T47D (cell line): ENCODE measurements around the gene MED13.
"Not testable (repeated sequence)": the region's sequence is repeated elsewhere in the genome, so short reads cannot be mapped to it uniquely, and the experiment has no call there.

Source experiments
- DNase-seq, 2 experiments: peaks; one replicate each; pipeline versions ENCODE4 v3.0.0 to v3.0.0-alpha.2; 2011 to 2012; ENCODE audit warnings: low read depth in 1 of 2, low spot score in 1 of 2
- JUND ChIP-seq: IDR thresholded peaks from 2 replicates; pipeline ENCODE4 v1.6.1; 2012; ENCODE audit warnings: low read depth
- in situ Hi-C: cut with HindIII; loops from 2 replicates; pipeline ENCODE4 v1.10.0; 2016; ENCODE audit warnings: low sequenced_read_pairs, low pct_unique_long_range_greater_than_20kb

Gene MED13

GRCh38 chr17:62084585-62084984 lies 19.5 kb upstream of the MED13 start:
- in situ Hi-C loops = no loop called here
- TF ChIP-seq JUND = no peak
- no peak for DNase-seq

- in situ Hi-C loops = no loop called here
- DNase-seq = no peak
- no peak for TF ChIP-seq JUND
Measured at GRCh38 chr17:62083651-62084050, 18.6 kb upstream of the MED13 start.

GRCh38 chr17:62080647-62081046 lies 15.6 kb upstream of the MED13 start:
- in situ Hi-C loops = no loop called here
- no peak for DNase-seq
- TF ChIP-seq JUND = no peak

GRCh38 chr17:62078009-62078408 lies 12.9 kb upstream of the MED13 start:
- DNase-seq = no peak
- in situ Hi-C loops = no loop called here
- no peak for TF ChIP-seq JUND

GRCh38 chr17:62076864-62077788 lies 12.0 kb upstream of the MED13 start:
- TF ChIP-seq JUND = no peak
- no peak for DNase-seq
- in situ Hi-C loops = no loop called here

GRCh38 chr17:62075308-62075815 lies 10.3 kb upstream of the MED13 start:
- no peak for DNase-seq
- no peak for TF ChIP-seq JUND
- in situ Hi-C loops = no loop called here

- in situ Hi-C loops = no loop called here
- no peak for TF ChIP-seq JUND
- DNase-seq = no peak
Measured at GRCh38 chr17:62073993-62074392, 8.9 kb upstream of the MED13 start.

GRCh38 chr17:62072855-62073254 lies 7.8 kb upstream of the MED13 start:
- DNase-seq, in situ Hi-C loops: not testable (repeated sequence)

GRCh38 chr17:62070900-62071299 lies 5.8 kb upstream of the MED13 start:
- in situ Hi-C loops = no loop called here
- TF ChIP-seq JUND = no peak
- no peak for DNase-seq

GRCh38 chr17:62067165-62068145 lies 2.4 kb upstream of the MED13 start:
- DNase-seq = no peak
- no peak for TF ChIP-seq JUND
- in situ Hi-C loops = no loop called here

GRCh38 chr17:62065611-62066468 lies 762 bp upstream of the MED13 start:
- in situ Hi-C loops = no loop called here
- no peak for TF ChIP-seq JUND
- DNase-seq = peak; percentile 99 to 100
